GM19238 (cell line): ENCODE data around the gene OR6B1.
"Not testable (repeated sequence)": the region's sequence is repeated elsewhere in the genome, so short reads cannot be mapped to it uniquely, and the experiment has no call there.

Source experiments
- DNase-seq: peaks from one replicate; pipeline ENCODE4 v3.0.0; 2011; ENCODE audit warnings: low spot score; ENCODE audit not compliant: insufficient read length

The OR6B1 gene

GRCh38 chr7:144006029-144006691 is 6.0 kb downstream of the OR6B1 start:
- DNase-seq, result no peak

GRCh38 chr7:144006692-144007042 is 6.5 kb downstream of the OR6B1 start:
- DNase-seq, result no peak

DNA sequence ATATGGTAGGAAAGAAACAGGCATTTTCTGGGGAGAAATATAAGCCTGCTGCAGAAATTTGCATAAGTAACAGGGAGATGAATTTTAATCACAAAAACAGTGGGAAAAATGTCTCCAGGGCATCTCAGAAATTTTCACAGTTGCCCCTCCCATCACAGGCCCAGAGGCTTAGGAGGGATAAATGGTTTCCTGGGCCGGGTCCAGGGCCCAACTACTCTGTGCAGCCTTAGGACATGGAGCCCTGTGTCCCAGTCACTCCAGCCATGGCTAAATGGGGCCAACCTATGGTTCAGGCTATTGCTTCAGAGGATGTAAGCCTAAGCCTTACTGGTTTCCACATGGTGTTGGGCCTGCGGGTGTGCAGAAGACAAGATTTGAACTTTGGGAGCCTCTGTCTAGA is 9.2 kb downstream of the OR6B1 start:
- no peak for DNase-seq

DNA sequence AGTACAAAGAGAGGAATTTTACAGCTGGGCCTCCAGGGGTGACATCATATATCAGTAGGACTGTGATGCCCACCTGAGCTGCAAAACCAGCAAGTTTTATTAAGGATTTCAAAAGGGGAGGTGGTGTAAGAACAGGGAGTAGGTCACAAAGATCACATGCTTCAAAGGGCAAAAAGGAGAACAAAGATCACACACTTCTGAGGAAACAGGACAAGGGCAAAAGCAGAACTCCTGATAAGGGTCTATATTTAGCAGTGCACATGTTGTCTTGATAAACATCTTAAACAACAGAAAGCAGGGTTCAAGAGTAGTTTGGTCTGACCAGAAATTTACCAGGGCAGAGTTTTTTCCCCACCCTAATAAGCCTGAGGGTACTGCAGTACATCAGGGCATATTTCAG is 9.9 kb downstream of the OR6B1 start:
- DNase-seq, result not testable (repeated sequence)

GRCh38 chr7:144010821-144011220 is 10.7 kb downstream of the OR6B1 start:
- DNase-seq, result not testable (repeated sequence)

GRCh38 chr7:144011458-144012230 is 11.5 kb downstream of the OR6B1 start:
- DNase-seq, result no peak

GRCh38 chr7:144018065-144018464 is 17.9 kb downstream of the OR6B1 start:
- no peak for DNase-seq

GRCh38 chr7:144019457-144019856 is 19.3 kb downstream of the OR6B1 start:
- DNase-seq, result no peak

- no peak for DNase-seq
Measured at GRCh38 chr7:144020340-144020739, 20.2 kb downstream of the OR6B1 start.

- no peak for DNase-seq
Measured at GRCh38 chr7:144022169-144022568, 22.0 kb downstream of the OR6B1 start.

DNA sequence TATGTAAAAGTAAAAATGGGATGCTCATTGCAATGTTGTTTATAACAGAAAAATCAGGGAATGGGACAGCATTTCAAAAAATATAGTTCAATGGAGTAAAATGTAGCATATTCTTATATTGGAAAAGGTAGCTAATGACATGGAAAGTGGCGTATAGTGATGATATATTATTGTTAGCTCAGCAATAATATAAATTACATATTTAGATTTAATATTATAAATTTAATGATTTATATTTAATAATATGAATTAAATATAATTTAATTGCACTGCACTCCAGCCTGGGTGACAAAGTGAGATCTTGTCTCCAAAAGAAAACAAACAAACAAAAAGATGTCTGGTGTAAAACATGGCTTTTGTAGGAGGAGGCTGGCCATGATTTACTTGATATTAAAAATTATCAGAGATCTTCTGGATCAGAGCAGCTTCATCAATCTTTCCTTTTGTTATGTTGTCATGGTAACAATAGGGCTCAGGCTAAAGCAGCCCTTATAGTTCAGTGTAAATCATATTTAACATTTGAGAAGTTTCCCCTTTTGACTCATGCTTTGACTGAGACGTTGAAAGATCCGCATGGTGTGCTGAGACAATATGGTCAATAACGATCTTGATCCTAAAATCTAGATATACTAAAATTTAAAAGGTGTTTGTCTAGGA is 23.2 kb downstream of the OR6B1 start:
- DNase-seq, result no peak

DNA sequence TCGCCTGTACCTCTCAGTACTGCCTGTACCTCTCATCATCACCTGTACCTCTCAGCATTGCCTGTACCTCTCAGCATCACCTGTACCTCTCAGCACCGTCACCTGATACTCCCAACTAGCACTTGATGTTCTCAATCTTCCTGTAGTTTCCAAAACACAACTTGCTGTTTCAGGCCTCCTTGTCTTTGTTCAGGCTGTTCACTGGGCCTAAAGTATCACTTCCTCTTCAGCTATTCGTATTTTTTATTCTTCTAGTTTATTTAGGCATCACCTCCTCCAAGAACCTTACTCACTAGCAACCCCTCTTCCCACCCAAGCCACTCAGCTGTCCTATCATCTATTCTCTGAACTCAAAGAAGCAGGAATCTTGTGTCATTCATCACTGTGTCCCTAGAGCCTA is 24.1 kb downstream of the OR6B1 start:
- DNase-seq, result no peak

DNA sequence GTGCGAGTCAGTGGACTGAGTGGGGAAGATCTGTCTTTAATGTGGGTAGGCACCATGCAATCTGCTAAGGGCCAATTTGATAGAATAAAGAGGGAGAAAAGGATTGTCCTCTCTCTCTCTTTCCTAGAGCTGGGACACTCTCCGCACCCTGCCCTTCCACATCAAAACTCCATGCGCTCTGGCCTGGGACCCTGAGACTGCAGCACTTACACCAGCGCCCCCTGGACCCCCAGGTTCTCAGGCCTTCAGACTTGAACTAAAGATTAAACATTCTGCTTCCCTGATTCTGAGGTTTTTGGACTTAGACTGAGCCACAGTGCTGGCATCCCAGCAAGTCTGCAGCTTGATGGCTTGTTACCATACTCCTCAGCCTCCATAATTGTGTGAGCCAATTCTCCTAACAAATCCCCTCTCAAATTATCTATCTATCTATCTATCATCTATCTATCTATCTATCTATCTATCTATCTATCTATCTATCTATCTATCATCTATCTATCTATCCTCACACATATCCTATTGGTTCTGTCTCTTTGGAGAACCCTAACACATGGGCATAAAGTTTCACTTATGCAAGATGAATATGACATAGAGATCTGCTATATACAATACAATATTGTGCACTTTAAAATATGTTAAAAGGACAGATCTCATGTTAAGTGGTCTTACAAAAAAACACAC is 26.2 kb downstream of the OR6B1 start:
- DNase-seq, result no peak

DNA sequence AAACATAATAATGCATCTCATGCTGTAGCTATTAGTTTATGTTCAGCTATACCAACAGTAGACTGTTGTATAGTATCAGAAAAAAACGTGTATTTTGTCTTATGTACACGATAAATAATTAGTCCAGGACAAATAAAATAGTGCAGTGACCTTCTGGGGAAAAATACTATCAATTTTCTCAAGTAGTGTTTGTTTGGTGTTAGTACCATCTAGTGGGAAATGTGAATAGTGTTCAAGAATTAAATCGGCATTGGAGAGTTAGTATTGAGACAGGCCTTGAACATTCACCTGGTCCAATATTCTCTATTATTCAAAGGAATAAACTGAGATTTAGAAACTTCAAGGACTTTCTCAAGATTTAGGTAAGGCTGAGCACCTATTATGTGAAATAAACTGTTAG is 26.9 kb downstream of the OR6B1 start:
- no peak for DNase-seq

DNA sequence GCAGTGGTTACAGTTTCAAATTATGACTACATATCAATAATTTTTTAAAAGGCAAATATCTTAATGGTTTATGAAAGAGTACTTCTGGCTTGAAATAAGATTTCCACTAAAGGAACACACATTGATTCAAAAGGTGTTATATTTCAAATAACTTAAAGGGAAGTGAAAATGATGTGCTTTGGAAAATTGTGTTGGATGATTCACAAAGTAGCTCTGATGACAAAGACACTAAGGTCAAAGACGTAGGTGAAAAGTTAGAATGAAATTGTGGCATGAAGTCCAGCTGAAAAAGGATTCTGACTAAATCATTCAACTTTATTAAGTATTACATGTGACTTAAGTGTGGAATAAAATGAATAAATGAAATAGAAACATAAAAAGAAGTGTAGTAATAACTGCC is 27.9 kb downstream of the OR6B1 start:
- DNase-seq, result no peak

GRCh38 chr7:144028547-144028946 is 28.4 kb downstream of the OR6B1 start:
- no peak for DNase-seq

GRCh38 chr7:144032516-144032915 is 32.4 kb downstream of the OR6B1 start:
- no peak for DNase-seq

DNA sequence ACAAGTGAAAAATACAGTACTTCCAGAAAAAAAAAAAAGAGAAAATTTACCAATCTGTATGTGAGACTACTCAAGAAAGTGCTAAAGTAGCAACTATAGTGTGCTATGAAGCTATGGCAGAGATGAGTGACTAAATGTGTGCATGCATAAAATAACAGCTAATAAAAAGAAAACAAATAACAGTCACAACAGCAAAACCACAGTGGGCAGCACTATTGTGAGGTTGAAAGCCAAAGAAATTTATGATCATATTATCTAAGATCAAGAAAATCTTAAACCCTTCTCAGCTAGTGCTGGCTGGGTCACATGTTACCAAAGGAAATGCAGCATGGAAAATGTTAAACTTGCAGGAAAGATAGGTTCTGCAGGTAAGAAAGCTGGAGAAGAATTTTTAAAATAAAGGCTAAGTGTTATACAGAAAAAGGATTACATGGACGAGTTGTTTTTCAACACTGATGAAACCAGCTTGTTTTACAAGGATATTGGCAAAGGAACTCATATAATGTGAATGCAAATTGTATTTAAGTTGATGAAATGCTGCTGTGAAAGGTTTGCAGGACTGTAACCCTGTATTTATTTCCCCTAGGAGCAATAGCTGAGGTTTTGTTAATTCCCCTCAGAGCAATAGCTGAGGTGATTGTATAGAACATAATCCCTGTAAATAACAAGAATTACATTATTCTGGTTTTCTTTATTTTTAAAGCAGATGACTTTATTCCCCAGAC is 33.0 kb downstream of the OR6B1 start:
- no peak for DNase-seq

GRCh38 chr7:144035385-144035784 is 35.3 kb downstream of the OR6B1 start:
- no peak for DNase-seq

- no peak for DNase-seq
Measured at GRCh38 chr7:144036302-144036885, 36.3 kb downstream of the OR6B1 start.

DNA sequence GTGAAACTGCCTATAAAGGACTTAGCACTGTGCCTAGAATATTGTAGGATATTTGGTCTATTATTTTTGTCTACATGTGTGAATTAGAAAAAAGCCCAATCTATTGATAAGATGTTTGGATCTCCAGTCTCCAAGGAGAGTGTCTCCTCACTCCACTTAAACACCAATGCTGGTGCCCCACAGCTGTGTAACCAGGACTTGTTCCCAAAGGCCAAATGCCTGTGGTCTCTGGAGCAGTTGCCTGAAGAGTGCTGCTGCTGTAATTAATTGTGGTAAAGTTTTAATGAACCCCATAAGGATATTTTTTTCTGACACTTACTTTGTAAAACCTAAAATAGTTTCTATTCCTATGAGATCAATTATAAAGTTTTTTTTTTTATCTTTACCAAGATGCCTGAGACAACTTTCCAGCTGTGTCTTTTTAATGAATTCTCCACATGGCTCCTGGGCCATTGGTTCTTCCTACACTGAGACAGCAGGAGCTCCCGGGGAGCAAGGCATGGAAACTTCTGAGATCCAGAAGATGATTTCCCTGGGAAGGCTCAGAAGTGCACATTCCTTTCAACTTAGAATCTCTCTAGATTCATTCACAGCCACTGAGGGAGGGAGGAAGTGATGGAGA is 37.4 kb downstream of the OR6B1 start:
- no peak for DNase-seq
